Measurements from ENCODE around the gene OSGEP. TPM values are rescaled to one million over a fixed set of nuclear protein-coding genes. Genes with fewer than 3 reads are reported as not detected.

Gene OSGEP
- total RNA-seq, 2 donors from 2014 or later: 66.2 to 108 TPM

DNA sequence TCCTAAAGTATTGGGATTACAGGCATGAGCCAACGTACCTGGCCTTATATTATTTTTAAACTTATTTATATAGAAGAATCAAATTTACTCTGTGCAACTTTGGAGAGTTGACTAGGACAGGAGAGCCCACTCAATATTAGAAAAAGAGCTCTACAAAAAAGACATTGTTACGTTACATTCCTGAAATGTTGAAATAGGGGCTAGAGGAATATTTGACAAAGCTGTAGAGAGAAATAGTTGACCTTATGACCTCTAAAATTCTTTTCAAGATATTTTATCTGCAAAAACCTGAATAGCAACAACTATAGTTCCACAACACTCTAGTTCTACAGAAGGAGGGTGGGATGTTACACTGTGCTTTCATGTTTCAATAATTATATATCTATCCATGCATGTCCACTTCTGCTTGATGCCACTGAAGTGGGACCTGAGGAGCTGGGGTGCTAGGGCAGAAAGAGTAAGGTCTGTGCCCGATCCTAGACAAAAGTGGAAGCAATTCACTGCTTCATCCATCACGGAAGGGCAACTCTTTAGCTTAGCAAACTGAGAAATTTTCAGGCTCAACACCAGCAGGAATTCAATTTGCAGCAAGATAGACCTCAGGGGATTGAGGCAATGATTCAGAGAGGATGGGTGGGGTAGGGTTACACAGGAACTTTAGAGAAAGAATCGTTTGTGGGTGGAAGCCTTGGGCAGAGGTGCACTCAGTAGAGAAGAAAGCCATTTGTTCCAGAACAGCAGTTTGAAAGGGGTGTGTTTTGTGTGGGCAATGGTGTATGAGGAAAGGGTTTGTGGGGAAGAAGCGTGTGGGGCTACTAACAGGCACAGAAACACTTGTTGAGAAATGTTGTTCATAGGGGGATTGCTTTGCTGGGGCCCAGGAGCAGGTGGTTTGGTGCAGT lies 34.7 kb upstream of the OSGEP start:
- H3K4me1 ChIP-seq (ENCODE audit: control insufficient read depth in 1 of 2, low read depth in 2 of 2): no peaks in the 10 kb centered on the region
- no peak for TF ChIP-seq CTCF (IDR thresholded peaks at IDR 0.05)
- H3K27ac ChIP-seq: no peak overlapping the region
- H3K4me3 ChIP-seq: no peak overlapping the region
- ATAC-seq (ENCODE audit: insufficient number of reproducible peaks, low FRiP score, low read depth): no peak
- DNase-seq (ENCODE audit: low spot score): no peak
- H3K27me3 ChIP-seq (replicated peaks; ENCODE audit: insufficient read depth): no peaks in the 10 kb centered on the region
- no peaks in the 10 kb centered on the region for H3K9me3 ChIP-seq
- H3K36me3 ChIP-seq: no peaks in the 10 kb centered on the region

GRCh38 chr14:20487396-20487725 lies 32.7 kb upstream of the OSGEP start:
- no peak for TF ChIP-seq CTCF (IDR thresholded peaks at IDR 0.05)
- Histone ChIP-seq H3K9me3 (no peaks in the 10 kb centered on the region), H3K36me3 (no peaks in the 10 kb centered on the region), H3K27me3 (replicated peaks; ENCODE audit: insufficient read depth) (no peaks in the 10 kb centered on the region), H3K4me3 (no peak overlapping the region), H3K27ac (no peak overlapping the region), H3K4me1 (ENCODE audit: control insufficient read depth in 1 of 2, low read depth in 2 of 2) (no peaks in the 10 kb centered on the region)
- no peak for DNase-seq (ENCODE audit: low spot score)
- no peak for ATAC-seq (ENCODE audit: insufficient number of reproducible peaks, low FRiP score, low read depth)

DNA sequence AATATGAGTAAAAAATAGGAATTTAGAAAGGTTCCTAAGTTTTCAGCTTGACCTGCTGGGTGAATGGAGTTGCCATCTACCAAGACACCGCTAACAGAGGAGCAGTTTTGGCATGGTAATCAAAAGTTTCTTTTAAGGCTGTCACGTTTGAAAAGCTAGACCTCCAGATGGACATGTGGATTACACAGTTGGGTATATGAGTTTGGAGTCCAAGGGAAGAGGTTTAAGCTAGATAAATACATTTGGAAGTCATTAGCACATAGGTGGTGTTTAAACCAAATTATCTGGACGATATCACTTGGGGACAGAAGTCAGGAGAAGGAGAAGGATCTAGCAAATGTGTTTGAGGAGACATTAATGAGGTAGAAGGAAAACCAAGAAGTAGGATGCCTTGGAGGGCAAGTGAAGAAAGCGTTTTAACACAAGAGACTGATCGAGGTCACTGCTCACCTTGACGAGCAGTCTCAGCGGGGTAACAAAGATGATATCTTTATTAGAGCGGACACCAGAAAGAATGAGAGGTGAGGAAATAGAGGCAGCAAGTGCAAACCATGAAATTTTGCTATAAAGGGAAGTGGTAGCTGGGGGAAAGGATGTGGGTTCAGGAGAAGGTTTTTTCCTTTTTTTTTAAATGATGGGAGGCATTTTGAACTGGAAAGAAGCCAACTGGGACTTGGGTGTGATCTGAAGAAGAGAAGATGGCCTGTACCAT lies 32.2 kb upstream of the OSGEP start:
- H3K9me3 ChIP-seq: no peaks in the 10 kb centered on the region
- TF ChIP-seq CTCF (IDR thresholded peaks at IDR 0.05): no peak
- H3K4me3 ChIP-seq: no peak overlapping the region
- H3K27ac ChIP-seq: no peak overlapping the region
- no peaks in the 10 kb centered on the region for H3K36me3 ChIP-seq
- no peaks in the 10 kb centered on the region for H3K27me3 ChIP-seq (replicated peaks; ENCODE audit: insufficient read depth)
- no peak for ATAC-seq (ENCODE audit: insufficient number of reproducible peaks, low FRiP score, low read depth)
- DNase-seq (ENCODE audit: low spot score): no peak
- H3K4me1 ChIP-seq (ENCODE audit: control insufficient read depth in 1 of 2, low read depth in 2 of 2): no peaks in the 10 kb centered on the region

DNA sequence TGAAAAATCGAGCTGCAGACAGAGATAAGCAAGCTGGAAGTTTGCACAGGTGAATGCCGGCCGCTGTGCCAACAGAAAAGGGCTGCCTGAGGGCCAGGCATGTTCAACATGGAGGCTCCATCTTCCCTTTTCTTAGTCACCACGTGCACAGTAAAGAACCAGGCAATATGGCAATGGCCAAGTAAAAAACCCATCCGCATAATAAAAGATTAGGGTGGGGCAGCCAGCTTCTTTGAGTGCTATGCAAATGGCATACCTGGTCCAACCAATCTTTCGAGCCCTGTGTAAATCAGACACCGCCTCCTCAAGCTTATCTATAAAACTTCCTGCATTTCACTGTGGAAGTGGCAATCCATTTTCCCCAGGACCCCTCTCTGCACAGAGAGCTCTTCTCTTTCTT lies 31.3 kb upstream of the OSGEP start:
- H3K4me3 ChIP-seq: no peak overlapping the region
- H3K4me1 ChIP-seq (ENCODE audit: control insufficient read depth in 1 of 2, low read depth in 2 of 2): no peaks in the 10 kb centered on the region
- no peaks in the 10 kb centered on the region for H3K27me3 ChIP-seq (replicated peaks; ENCODE audit: insufficient read depth)
- DNase-seq (ENCODE audit: low spot score) (no peak), ATAC-seq (ENCODE audit: insufficient number of reproducible peaks, low FRiP score, low read depth) (no peak)
- no peaks in the 10 kb centered on the region for H3K36me3 ChIP-seq
- no peak for TF ChIP-seq CTCF (IDR thresholded peaks at IDR 0.05)
- H3K9me3 ChIP-seq: no peaks in the 10 kb centered on the region
- no peak overlapping the region for H3K27ac ChIP-seq

GRCh38 chr14:20482382-20482781 lies 27.8 kb upstream of the OSGEP start:
- H3K4me3 ChIP-seq: no peak overlapping the region
- no peak overlapping the region for H3K27ac ChIP-seq
- H3K27me3 ChIP-seq (replicated peaks; ENCODE audit: insufficient read depth): no peaks in the 10 kb centered on the region
- ATAC-seq (ENCODE audit: insufficient number of reproducible peaks, low FRiP score, low read depth): no peak
- DNase-seq (ENCODE audit: low spot score): no peak
- H3K4me1 ChIP-seq (ENCODE audit: control insufficient read depth in 1 of 2, low read depth in 2 of 2): peaks cover 2 to 4% of the 10 kb centered on the region in 2 donors
- no peak for TF ChIP-seq CTCF (IDR thresholded peaks at IDR 0.05)
- H3K36me3 ChIP-seq: no peaks in the 10 kb centered on the region
- H3K9me3 ChIP-seq: no peaks in the 10 kb centered on the region

Data from thoracic aorta (tissue), 2 donors.